ENCODE results near the gene ARNT2. TPM values are rescaled to one million over a fixed set of nuclear protein-coding genes. Genes with fewer than 3 reads are reported as not detected.

ARNT2 gene
- total RNA-seq, 1 experiment from 2014 or later: 3.1 TPM

DNA sequence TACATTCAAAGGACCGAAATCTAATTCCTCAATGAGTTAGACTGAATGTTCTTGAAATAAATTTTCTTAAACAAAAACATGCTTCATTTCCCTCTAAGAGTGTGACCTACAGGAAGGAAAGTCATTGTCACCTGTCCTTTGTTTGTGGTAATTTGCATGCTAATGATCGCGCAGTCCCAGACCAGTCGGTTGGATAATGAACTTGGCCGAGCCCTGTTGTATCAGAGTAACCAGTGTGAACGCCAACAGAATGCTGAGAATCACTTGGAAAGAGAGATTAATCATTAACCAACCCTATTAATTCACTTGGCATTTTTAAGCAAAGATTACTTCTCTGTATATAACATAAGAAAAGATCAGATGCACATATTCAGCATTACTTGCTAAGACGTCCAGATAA is 8.1 kb upstream of the ARNT2 start:
- Histone ChIP-seq H3K27me3 (ENCODE audit: control insufficient read depth, insufficient read depth, low read length) (no peaks in the 10 kb centered on the region; the same call in 1 of the 2 replicates), H3K4me3 (ENCODE audit: insufficient read depth, low read depth, low read length) (no peak overlapping the region), H3K36me3 (replicated peaks; ENCODE audit: control insufficient read depth, insufficient read depth, low read length) (no peaks in the 10 kb centered on the region)
- no peak for DNase-seq

DNA sequence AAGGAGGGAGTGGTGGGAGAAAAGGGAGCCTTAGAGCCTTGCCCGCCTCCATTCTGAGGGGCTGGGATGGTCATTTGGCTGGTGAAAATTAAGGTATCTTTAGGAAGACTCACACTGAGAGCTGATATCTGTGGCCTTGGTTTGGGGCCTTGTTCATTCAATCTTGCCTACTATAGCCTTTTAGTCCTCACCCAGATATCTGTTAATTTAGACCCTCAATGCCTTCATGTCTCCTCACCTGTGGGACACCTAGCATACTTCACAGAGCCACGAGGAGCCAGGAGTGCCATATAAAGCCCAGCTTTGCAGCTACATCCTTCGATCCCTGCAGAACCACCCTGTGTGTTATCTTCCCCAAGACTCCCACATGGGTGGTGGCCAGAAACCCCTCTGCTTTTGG is 4.7 kb upstream of the ARNT2 start:
- Histone ChIP-seq H3K27me3 (ENCODE audit: control insufficient read depth, insufficient read depth, low read length) (peaks cover 11% of the 10 kb centered on the region), H3K4me3 (ENCODE audit: insufficient read depth, low read depth, low read length) (no peak overlapping the region), H3K36me3 (replicated peaks; ENCODE audit: control insufficient read depth, insufficient read depth, low read length) (no peaks in the 10 kb centered on the region)
- no peak for DNase-seq

DNA sequence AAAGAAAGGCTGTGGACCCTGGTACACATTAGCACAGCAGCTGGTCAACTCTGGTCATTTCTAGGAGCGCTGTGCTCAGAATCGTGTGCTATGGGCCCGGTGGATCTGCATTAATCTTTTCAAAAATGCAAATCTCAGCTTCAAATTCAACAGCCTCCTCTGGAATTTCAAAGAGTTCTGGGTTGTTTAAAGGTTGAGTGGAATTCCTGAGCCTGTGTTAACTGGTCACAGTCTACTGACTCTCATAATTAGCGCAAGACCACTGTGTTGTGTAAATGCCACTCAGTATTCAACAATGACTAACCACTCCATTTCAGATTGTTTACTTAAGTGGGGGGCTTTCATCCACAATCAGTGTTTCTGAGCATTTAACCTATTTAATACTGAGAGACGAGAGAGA is 2.7 kb upstream of the ARNT2 start:
- Histone ChIP-seq H3K36me3 (replicated peaks; ENCODE audit: control insufficient read depth, insufficient read depth, low read length) (no peaks in the 10 kb centered on the region), H3K27me3 (ENCODE audit: control insufficient read depth, insufficient read depth, low read length) (peaks cover 27% of the 10 kb centered on the region), H3K4me3 (ENCODE audit: insufficient read depth, low read depth, low read length) (no peak overlapping the region)
- DNase-seq: no peak

DNA sequence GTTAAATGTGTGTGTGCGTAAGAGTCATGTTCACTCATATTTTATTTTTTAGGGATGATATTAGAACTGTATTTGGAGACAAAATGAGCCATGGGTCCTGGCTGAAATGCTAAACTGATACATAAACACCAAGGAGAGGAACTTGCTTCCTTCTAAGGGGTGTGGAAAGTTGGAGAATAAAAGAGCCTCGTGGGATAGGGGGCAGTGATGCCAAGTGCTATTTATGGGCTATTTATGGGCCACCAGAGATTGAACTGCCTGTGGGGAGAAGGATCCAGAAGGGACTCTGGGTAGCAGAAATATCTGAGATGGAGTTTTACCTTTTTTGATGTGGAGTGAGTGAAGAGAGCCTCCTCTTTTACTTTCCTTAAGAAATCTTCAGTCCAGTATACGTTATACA is 1.8 kb upstream of the ARNT2 start:
- no peak for DNase-seq
- Histone ChIP-seq H3K27me3 (ENCODE audit: control insufficient read depth, insufficient read depth, low read length) (peaks cover 27% of the 10 kb centered on the region), H3K4me3 (ENCODE audit: insufficient read depth, low read depth, low read length) (no peak overlapping the region), H3K36me3 (replicated peaks; ENCODE audit: control insufficient read depth, insufficient read depth, low read length) (no peaks in the 10 kb centered on the region)

DNA sequence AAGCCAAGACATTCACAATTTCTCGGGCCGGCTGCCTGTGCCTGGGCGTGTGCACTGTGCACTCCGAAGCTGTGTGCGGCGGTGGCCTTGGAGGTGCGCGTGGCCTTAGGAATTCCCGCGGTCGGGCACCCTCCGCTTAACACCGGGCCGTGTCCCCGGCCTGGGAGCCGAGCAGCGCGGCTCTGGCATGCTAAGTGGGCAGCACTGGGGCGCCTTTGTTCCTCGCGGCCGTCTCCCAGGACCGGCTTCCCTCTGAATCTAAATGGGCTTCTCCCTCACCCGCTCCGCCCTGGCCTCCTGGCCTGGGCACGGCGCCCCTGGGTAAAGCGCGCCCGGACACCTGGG is 498 bp upstream of the ARNT2 start:
- no peaks in the 10 kb centered on the region for H3K36me3 ChIP-seq (replicated peaks; ENCODE audit: control insufficient read depth, insufficient read depth, low read length)
- peak overlapping the region; percentile 54 for H3K4me3 ChIP-seq (ENCODE audit: insufficient read depth, low read depth, low read length)
- peaks cover 27% of the 10 kb centered on the region for H3K27me3 ChIP-seq (ENCODE audit: control insufficient read depth, insufficient read depth, low read length)
- DNase-seq: no peak

DNA sequence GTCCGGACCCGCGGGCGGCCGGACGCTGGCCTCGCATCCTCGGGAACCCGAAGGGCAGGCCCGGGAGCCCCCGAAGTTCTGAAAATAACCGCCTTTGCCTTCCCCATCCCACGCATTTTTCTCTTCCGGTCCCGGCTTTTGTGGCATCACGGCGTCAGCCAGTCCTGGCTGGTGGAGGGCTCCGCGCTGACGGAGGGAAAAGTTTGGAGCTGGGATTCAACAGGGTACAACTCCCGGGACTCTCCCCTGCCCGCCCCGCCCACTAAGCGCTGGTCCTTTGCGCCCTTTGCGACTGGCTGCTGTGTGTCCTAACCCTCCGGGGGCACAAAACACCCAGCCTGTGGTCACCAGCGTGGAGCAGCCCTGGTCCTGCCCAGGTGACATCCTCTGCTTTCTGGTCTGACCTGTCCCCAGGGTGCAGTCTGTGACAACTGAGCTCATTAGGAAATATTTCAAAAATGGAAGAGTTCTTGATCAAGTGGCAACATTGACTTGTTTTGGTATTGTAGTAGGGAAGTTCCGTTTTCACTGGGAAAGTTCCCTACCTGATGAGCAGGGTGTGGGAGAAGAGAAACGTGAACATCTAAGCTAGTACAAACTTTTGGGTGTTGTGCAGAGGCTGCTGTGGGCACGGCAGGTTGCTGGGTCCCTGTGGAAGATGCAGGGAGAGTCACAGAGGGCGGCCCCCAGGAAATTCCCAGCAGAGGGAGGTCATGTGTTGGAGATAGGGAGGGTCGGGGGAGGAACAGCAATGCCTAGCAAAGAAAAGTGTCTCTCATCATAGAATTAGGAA is 775 bp downstream of the ARNT2 start:
- Histone ChIP-seq H3K27me3 (ENCODE audit: control insufficient read depth, insufficient read depth, low read length) (peaks cover 27% of the 10 kb centered on the region), H3K4me3 (ENCODE audit: insufficient read depth, low read depth, low read length) (peak overlapping the region; percentile 54)
- DNase-seq: peak; percentile 82

DNA sequence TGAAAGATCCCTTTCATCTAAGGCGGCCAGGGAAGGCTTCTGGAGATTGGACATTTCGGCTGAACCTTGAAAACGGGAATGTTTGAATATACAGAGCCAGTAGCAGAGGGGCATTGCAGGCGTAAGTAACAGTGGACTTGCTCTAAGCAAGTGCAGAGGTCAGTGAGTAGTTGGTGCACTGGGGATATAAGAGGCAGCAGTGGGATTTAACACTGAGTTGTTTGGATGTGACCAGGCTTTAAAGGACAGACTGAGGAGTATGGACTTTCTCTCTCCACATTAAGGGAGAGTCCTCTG is 1.3 kb downstream of the ARNT2 start:
- DNase-seq: no peak
- Histone ChIP-seq H3K36me3 (replicated peaks; ENCODE audit: control insufficient read depth, insufficient read depth, low read length) (no peaks in the 10 kb centered on the region), H3K4me3 (ENCODE audit: insufficient read depth, low read depth, low read length) (no peak overlapping the region), H3K27me3 (ENCODE audit: control insufficient read depth, insufficient read depth, low read length) (peaks cover 27% of the 10 kb centered on the region)

More for the DNA sequence above, 775 bp downstream of the ARNT2 start:
- no peaks in the 10 kb centered on the region for H3K36me3 ChIP-seq (replicated peaks; ENCODE audit: control insufficient read depth, insufficient read depth, low read length)

DNA sequence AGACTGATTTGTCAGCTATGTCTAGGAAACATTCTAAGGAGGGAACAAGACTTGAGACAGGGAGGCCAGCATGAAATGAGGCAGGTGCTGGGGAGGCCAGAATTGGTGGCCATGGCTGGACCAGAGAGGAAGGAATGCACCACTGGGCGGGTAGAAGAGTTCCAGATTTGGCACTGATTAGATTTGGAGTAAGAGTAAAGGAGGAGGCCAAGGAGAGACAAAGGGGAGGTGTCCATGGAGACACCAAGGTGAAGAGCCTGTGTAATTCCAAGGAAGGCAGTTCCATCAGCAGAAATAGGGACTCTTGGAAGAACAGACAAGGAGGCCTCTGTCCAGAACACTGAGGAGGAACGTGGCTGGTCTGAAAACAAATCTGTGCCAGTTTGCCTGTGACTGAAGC is 1.8 kb downstream of the ARNT2 start:
- peaks cover 27% of the 10 kb centered on the region for H3K27me3 ChIP-seq (ENCODE audit: control insufficient read depth, insufficient read depth, low read length)
- no peak overlapping the region for H3K4me3 ChIP-seq (ENCODE audit: insufficient read depth, low read depth, low read length)
- H3K36me3 ChIP-seq (replicated peaks; ENCODE audit: control insufficient read depth, insufficient read depth, low read length): no peaks in the 10 kb centered on the region
- no peak for DNase-seq

DNA sequence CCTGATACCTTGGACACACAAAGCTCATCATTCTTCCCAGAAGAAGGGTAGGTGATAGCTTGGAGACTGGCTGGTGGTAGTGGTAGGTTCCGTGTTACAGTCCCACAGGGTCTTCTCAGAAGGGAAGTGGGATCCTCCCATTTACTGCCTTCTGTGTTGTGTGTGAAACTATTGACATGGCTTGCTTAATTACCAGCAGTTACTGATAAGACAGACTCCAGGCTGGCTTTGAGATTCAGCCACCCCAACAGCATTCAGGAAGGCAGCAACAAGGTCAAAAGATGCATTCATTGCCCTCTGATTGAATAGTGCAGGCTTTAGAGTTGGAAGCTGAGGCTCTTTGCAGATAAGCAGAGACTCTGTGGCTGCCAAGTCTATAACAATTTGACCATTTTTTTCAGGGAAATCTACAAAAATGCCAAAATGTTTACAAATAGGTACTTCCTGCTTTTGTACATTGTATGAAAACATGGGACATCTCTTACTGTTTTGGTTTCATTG is 7.7 kb downstream of the ARNT2 start:
- no peaks in the 10 kb centered on the region for H3K27me3 ChIP-seq (ENCODE audit: control insufficient read depth, insufficient read depth, low read length)
- DNase-seq: no peak
- no peak overlapping the region for H3K4me3 ChIP-seq (ENCODE audit: insufficient read depth, low read depth, low read length)
- H3K36me3 ChIP-seq (replicated peaks; ENCODE audit: control insufficient read depth, insufficient read depth, low read length): no peaks in the 10 kb centered on the region

DNA sequence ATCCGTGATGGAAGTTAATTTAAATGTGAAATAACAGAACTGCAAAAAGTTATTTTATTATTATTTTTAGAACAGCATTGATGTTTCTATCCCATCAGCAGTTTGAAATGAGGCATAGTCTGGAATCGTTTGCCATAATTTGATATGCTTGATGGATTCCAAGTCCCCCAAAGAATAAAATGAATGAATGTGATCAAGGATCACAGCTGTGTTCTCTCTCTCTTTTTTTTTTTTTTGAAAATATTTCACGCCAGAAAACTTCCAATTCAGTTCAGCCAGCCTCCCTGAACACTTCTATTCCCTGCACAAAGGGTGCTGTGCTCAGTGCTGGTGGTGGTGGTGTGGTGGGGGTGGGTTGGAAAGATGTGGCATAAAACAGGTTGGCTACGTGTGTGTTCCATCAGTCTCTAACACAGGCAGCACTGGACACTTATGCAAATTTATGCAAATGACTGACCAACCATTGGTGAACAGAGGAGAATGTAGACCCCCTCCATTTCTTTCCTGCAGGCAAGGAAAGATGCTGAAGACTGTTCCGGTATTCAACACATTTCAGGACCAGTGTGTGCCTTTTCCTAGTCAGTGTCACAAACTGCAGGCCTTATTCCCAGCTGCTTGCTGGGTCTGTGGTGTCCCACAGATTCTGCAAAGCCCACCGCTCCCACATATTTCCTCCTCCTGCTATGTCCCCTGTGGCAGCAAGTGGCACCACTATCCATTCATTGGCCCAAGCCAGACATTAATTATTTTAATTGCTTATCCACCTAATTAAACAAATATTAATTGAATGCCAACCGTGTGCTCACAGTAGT is 10.6 kb downstream of the ARNT2 start:
- no peaks in the 10 kb centered on the region for H3K27me3 ChIP-seq (ENCODE audit: control insufficient read depth, insufficient read depth, low read length)
- no peak for DNase-seq

DNA sequence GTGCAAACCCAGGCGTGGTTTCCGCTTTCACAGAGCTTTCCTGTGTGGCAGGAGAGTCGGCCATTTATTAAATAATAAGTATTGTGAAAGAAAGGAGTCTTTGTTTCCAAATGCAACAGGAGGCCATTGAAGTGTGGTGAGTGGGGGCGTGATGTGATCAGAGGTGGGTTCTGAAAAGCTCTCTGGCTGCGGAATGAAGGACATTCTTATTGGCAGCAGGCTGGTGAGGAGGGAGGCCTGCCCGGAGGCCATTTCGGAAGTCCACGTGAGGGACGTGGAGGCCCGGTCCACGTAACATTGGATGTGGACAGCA is 11.1 kb downstream of the ARNT2 start:
- no peaks in the 10 kb centered on the region for H3K36me3 ChIP-seq (replicated peaks; ENCODE audit: control insufficient read depth, insufficient read depth, low read length)
- DNase-seq: no peak
- H3K27me3 ChIP-seq (ENCODE audit: control insufficient read depth, insufficient read depth, low read length): no peaks in the 10 kb centered on the region
- no peak overlapping the region for H3K4me3 ChIP-seq (ENCODE audit: insufficient read depth, low read depth, low read length)

More for the DNA sequence above, 10.6 kb downstream of the ARNT2 start:
- H3K4me3 ChIP-seq (ENCODE audit: insufficient read depth, low read depth, low read length): no peak overlapping the region
- H3K36me3 ChIP-seq (replicated peaks; ENCODE audit: control insufficient read depth, insufficient read depth, low read length): no peaks in the 10 kb centered on the region

DNA sequence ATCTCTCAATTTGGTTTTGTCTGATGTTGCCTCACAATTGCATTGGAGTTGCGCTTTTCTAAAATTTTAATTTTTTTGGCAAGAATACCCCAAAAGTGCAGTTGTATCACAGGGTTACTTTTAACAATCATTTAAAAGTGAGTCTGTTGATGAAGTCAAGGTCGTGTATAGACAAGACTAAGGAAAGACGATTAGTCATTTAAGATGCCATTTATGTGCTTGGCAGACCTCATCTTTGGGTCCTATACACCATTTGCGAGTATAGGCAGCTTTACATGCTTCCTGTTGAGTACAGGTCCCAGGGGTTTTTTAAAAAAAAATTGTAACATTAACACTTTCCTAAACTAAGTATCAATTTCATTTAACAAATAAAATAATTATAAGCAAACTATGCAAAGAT is 12.5 kb downstream of the ARNT2 start:
- Histone ChIP-seq H3K36me3 (replicated peaks; ENCODE audit: control insufficient read depth, insufficient read depth, low read length) (no peaks in the 10 kb centered on the region), H3K4me3 (ENCODE audit: insufficient read depth, low read depth, low read length) (no peak overlapping the region), H3K27me3 (ENCODE audit: control insufficient read depth, insufficient read depth, low read length) (no peaks in the 10 kb centered on the region)
- DNase-seq: no peak

DNA sequence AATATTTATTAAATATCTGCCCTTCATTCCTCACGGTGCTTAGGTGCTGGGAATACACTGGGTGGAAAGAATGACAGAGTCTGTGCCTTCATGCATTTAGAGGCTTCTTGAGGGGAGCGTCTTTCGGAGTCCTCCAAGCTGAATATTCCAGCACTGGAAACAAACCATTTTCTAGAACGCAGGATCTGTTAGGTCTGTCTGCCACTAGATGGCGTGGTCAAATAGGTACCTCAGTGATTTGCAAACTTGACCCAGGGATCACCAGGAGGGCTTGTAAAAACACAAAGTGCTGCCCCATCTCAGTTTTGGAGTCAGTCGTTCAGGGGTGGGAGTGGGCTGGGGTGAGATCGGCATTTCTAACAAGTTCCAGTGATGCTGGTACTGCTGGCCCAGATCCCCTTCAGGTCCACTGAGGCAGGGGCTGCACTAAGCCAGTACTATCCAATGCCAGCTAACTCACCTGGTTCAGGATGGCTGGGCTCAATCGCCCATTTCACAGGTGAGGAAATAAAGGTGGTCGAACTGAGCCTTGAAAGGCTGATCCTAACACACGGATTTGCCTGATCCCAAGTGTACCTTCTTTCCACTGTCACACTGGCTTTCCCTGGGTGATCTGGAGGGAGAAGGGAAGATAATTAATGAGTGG is 14.8 kb downstream of the ARNT2 start:
- no peaks in the 10 kb centered on the region for H3K27me3 ChIP-seq (ENCODE audit: control insufficient read depth, insufficient read depth, low read length)
- no peak overlapping the region for H3K4me3 ChIP-seq (ENCODE audit: insufficient read depth, low read depth, low read length)
- peak; percentile 56 for DNase-seq
- no peaks in the 10 kb centered on the region for H3K36me3 ChIP-seq (replicated peaks; ENCODE audit: control insufficient read depth, insufficient read depth, low read length)

DNA sequence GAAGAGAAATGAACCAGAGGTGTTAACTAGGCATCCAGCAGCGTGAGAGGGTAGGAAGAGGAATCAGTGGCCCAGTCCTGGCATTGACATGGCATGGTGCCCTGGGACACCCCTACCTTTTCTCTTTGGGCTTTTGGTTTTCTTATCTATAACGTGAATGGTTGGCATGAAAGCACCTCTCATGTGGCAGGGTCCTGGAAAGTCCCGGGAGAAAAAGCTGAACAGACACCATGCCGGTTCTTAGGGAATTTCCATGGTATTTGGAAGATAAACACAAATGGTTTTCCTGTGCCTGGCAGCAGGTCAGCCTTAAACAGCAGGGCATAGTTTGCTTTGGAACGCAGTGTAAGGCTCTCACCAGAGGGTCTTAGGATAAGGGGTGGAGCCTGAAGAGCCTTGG is 15.4 kb downstream of the ARNT2 start:
- no peak for DNase-seq
- no peaks in the 10 kb centered on the region for H3K27me3 ChIP-seq (ENCODE audit: control insufficient read depth, insufficient read depth, low read length)
- H3K4me3 ChIP-seq (ENCODE audit: insufficient read depth, low read depth, low read length): no peak overlapping the region

DNA sequence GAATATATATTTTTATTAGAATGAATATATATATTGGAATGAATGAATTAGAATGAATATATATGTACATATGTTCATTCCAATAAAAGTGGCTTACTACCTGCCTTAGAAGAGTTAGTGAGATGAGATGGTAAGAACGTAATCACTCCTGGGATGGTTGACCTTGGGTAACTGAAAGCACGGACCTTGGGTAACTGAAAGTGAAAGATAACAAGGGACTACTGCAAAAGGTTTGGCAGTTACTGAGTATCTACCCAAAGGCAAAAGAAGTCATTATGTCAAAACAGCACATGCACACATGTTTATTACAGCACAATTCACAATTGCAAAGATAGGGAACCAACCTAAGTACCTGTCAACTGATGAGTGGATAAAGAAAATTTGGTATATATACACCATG is 16.5 kb downstream of the ARNT2 start:
- Histone ChIP-seq H3K36me3 (replicated peaks; ENCODE audit: control insufficient read depth, insufficient read depth, low read length) (no peaks in the 10 kb centered on the region), H3K4me3 (ENCODE audit: insufficient read depth, low read depth, low read length) (no peak overlapping the region), H3K27me3 (ENCODE audit: control insufficient read depth, insufficient read depth, low read length) (no peaks in the 10 kb centered on the region)
- DNase-seq: no peak

More for the DNA sequence above, 15.4 kb downstream of the ARNT2 start:
- H3K36me3 ChIP-seq (replicated peaks; ENCODE audit: control insufficient read depth, insufficient read depth, low read length): no peaks in the 10 kb centered on the region

Measured in H7 (cell line).